Thoracic aorta (tissue), 2 donors: ENCODE data around the gene COPS9. TPM values are rescaled to one million over a fixed set of nuclear protein-coding genes. Genes with fewer than 3 reads are reported as not detected.

Source experiments
- ATAC-seq: fragments of 150-250 bp; one replicate; pipeline ENCODE4 v1.8.0; 2017; ENCODE audit warnings: low read depth; ENCODE audit not compliant: insufficient number of reproducible peaks, low FRiP score
- DNase-seq: peaks from one replicate; pipeline ENCODE4 v3.0.0-alpha.2; 2020; ENCODE audit warnings: low spot score
- H3K27ac ChIP-seq, 2 donors: fragments of 200-600 bp; sonication (generic); 1 replicate in 1 of 2; 2 replicates in 1 of 2; pipeline ENCODE4 v1.5.1; 2016; ENCODE audit warnings: mild to moderate bottlenecking in 2 of 2, moderate library complexity in 2 of 2
- H3K27me3 ChIP-seq: fragments of 200-600 bp; sonication (generic); replicated peaks from 2 replicates; pipeline ENCODE4 v1.6.0; 2016; ENCODE audit warnings: mild to moderate bottlenecking; ENCODE audit not compliant: insufficient read depth
- H3K36me3 ChIP-seq: fragments of 200-600 bp; sonication (generic); one replicate; pipeline ENCODE4 v1.5.1; 2016
- H3K4me1 ChIP-seq, 2 donors: fragments of 200-600 bp; sonication (generic); 1 replicate in 1 of 2; 2 replicates in 1 of 2; pipeline versions ENCODE4 v1.5.1 to v1.6.0; 2016; ENCODE audit warnings: low read depth in 2 of 2, mild to moderate bottlenecking in 1 of 2; ENCODE audit not compliant: control insufficient read depth in 1 of 2
- H3K4me3 ChIP-seq: fragments of 200-600 bp; sonication (generic); 2 replicates; pipeline ENCODE4 v1.5.1; 2016; ENCODE audit warnings: mild to moderate bottlenecking
- H3K9me3 ChIP-seq: fragments of 200-600 bp; sonication (generic); 2 replicates; pipeline ENCODE4 v1.5.1; 2016
- total RNA-seq, 2 donors: library from RNA; depleted of rRNA; stranded (reverse); fragments of >200 nt; gene quantifications; one replicate each; pipeline versions ENCODE4 v1.1.0 to v1.2.3, GENCODE V29; 2016
- TF ChIP-seq, protein P1 (sequence below): fragments of 200-600 bp; sonication (generic); IDR thresholded peaks from one replicate; pipeline ENCODE4 v1.5.1; 2019; ENCODE audit warnings: antibody characterized with exemption

COPS9 gene
- total RNA-seq, 2 donors from 2014 or later = 101 to 115 TPM

DNA sequence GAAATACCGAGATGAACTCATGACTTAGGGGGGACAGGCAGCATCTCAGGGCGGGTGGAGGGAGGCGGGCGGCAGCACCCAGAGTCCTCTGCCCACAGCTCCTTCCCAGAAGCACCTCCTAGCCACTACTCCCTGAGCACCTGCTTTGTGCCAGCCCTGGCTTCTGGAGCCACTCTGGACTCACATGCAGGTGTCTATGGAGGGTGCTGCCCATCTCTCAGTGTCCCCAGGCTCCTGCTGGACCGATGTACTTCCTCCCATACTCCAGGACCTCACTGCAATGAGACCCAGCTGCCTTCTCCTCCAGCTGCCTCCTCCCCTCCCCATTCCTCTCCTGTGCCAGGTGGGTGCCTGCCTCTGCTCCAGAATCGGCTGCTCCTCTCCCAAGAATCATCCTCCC is 26.4 kb upstream of the COPS9 start:
- ATAC-seq (no peak), DNase-seq (no peak)
- TF ChIP-seq, protein P1, sequence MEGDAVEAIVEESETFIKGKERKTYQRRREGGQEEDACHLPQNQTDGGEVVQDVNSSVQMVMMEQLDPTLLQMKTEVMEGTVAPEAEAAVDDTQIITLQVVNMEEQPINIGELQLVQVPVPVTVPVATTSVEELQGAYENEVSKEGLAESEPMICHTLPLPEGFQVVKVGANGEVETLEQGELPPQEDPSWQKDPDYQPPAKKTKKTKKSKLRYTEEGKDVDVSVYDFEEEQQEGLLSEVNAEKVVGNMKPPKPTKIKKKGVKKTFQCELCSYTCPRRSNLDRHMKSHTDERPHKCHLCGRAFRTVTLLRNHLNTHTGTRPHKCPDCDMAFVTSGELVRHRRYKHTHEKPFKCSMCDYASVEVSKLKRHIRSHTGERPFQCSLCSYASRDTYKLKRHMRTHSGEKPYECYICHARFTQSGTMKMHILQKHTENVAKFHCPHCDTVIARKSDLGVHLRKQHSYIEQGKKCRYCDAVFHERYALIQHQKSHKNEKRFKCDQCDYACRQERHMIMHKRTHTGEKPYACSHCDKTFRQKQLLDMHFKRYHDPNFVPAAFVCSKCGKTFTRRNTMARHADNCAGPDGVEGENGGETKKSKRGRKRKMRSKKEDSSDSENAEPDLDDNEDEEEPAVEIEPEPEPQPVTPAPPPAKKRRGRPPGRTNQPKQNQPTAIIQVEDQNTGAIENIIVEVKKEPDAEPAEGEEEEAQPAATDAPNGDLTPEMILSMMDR = no peak
- no peaks in the 10 kb centered on the region for H3K4me1 ChIP-seq
- no peaks in the 10 kb centered on the region for H3K9me3 ChIP-seq
- H3K4me3 ChIP-seq = no peak overlapping the region
- H3K36me3 ChIP-seq = no peaks in the 10 kb centered on the region
- H3K27ac ChIP-seq = no peak overlapping the region
- no peaks in the 10 kb centered on the region for H3K27me3 ChIP-seq

GRCh38 chr2:240162032-240162431 is 25.9 kb upstream of the COPS9 start:
- ATAC-seq (no peak), DNase-seq (no peak)
- no peaks in the 10 kb centered on the region for H3K27me3 ChIP-seq
- H3K4me3 ChIP-seq = no peak overlapping the region
- H3K4me1 ChIP-seq = no peaks in the 10 kb centered on the region
- no peak overlapping the region for H3K27ac ChIP-seq
- TF ChIP-seq, protein P1 = no peak
- H3K36me3 ChIP-seq = no peaks in the 10 kb centered on the region
- H3K9me3 ChIP-seq = no peaks in the 10 kb centered on the region

GRCh38 chr2:240161087-240161750 is 25.1 kb upstream of the COPS9 start:
- TF ChIP-seq, protein P1 = no peak

GRCh38 chr2:240160291-240161086 is 24.4 kb upstream of the COPS9 start:
- TF ChIP-seq, protein P1 = no peak
- H3K9me3 ChIP-seq = no peaks in the 10 kb centered on the region
- H3K4me3 ChIP-seq = no peak overlapping the region
- no peaks in the 10 kb centered on the region for H3K36me3 ChIP-seq
- H3K27me3 ChIP-seq = no peaks in the 10 kb centered on the region
- no peak overlapping the region for H3K27ac ChIP-seq
- H3K4me1 ChIP-seq = no peaks in the 10 kb centered on the region
- no peak for DNase-seq
- ATAC-seq = no peak

More at GRCh38 chr2:240161087-240161750, 25.1 kb upstream of the COPS9 start:
- ATAC-seq = no peak
- Histone ChIP-seq H3K4me3 (no peak overlapping the region), H3K9me3 (no peaks in the 10 kb centered on the region), H3K4me1 (no peaks in the 10 kb centered on the region), H3K36me3 (no peaks in the 10 kb centered on the region), H3K27ac (no peak overlapping the region), H3K27me3 (no peaks in the 10 kb centered on the region)
- no peak for DNase-seq

GRCh38 chr2:240159251-240159839 is 23.2 kb upstream of the COPS9 start:
- Histone ChIP-seq H3K9me3 (no peaks in the 10 kb centered on the region), H3K27me3 (no peaks in the 10 kb centered on the region), H3K4me3 (no peak overlapping the region), H3K27ac (no peak overlapping the region), H3K4me1 (no peaks in the 10 kb centered on the region), H3K36me3 (no peaks in the 10 kb centered on the region)
- no peak for ATAC-seq
- TF ChIP-seq, protein P1 = no peak
- DNase-seq = no peak
